SK-N-SH (cell line): ENCODE results near the gene POLL. TPM values are rescaled to one million over a fixed set of nuclear protein-coding genes. Genes with fewer than 3 reads are reported as not detected.

Source experiments
- CTCF ChIA-PET: fragments of 300-600, 350-600 bp; formaldehyde crosslinking; extraction: SDS; loops from one replicate; lab custom pipeline; 2021; lab: Yijun Ruan, JAX
- POLR2A ChIA-PET: fragments of 350-600 bp; sonication (Branson Sonifier 250); formaldehyde crosslinking; extraction: SDS; loops from one replicate; lab custom pipeline; 2020; ENCODE audit warnings: antibody characterized with exemption, inconsistent platforms; lab: Yijun Ruan, JAX
- DNase-seq: peaks from one replicate; pipeline ENCODE4 v3.0.0; 2012
- H2AFZ ChIP-seq: fragments of 200-600 bp; sonication (generic); 2 replicates; pipeline ENCODE4 v1.8.1; 2016; ENCODE audit warnings: antibody characterized with exemption, mild to moderate bottlenecking, low read depth
- H3F3A ChIP-seq: fragments of 200-600 bp; sonication (generic); replicated peaks from 2 replicates; pipeline ENCODE3; 2016; ENCODE audit warnings: antibody characterized with exemption, mild to moderate bottlenecking; ENCODE audit not compliant: insufficient read depth
- H3K27ac ChIP-seq, 2 experiments: fragments of 200-500 bp in 1 of 2; fragments of 200-600 bp in 1 of 2; sonication (Bioruptor generic) in 1 of 2; sonication (generic), shearing (Covaris generic) in 1 of 2; 2 replicates each; pipeline versions ENCODE4 v1.5.1 to v1.6.1; 2014 to 2016; ENCODE audit warnings: low read depth in 2 of 2, inconsistent platforms in 1 of 2, low read length in 1 of 2, mild to moderate bottlenecking in 1 of 2, mixed read lengths in 1 of 2
- H3K27me3 ChIP-seq: fragments of 200-600 bp; sonication (generic), shearing (Covaris generic); 2 replicates; pipeline ENCODE4 v1.6.1; 2016; ENCODE audit warnings: mixed run types; ENCODE audit not compliant: insufficient read depth
- H3K36me3 ChIP-seq, 2 experiments: fragments of 200-500 bp in 1 of 2; fragments of 200-600 bp in 1 of 2; sonication (Bioruptor generic) in 1 of 2; sonication (generic) in 1 of 2; replicated peaks in 1 of 2; 2 replicates each; pipeline versions ENCODE3 to v1.5.1; 2014 to 2016; ENCODE audit warnings: low read length in 1 of 2, mild to moderate bottlenecking in 1 of 2; ENCODE audit not compliant: insufficient read depth in 2 of 2, control insufficient read depth in 1 of 2
- H3K4me1 ChIP-seq, 2 experiments: fragments of 200-500 bp in 1 of 2; fragments of 200-600 bp in 1 of 2; sonication (Bioruptor generic) in 1 of 2; sonication (generic), shearing (Covaris generic) in 1 of 2; 2 replicates each; pipeline versions ENCODE4 v1.5.1 to v1.6.1; 2014 to 2016; ENCODE audit warnings: low read depth in 1 of 2, low read length in 1 of 2, mixed run types in 1 of 2; ENCODE audit not compliant: insufficient read depth in 2 of 2, control insufficient read depth in 1 of 2
- H3K4me2 ChIP-seq: fragments of 200-600 bp; sonication (generic), shearing (Covaris generic); 2 replicates; pipeline ENCODE4 v1.6.1; 2017; ENCODE audit warnings: mixed run types
- H3K4me3 ChIP-seq, 2 experiments: fragments of 200-500 bp in 1 of 2; fragments of 200-600 bp in 1 of 2; sonication (Bioruptor generic) in 1 of 2; sonication (generic), shearing (Covaris generic) in 1 of 2; 2 replicates each; pipeline versions ENCODE4 v1.5.1 to v1.8.1; 2014 to 2016; ENCODE audit warnings: low read depth in 2 of 2, inconsistent platforms in 1 of 2, low read length in 1 of 2, mild to moderate bottlenecking in 1 of 2, mixed read lengths in 1 of 2, moderate library complexity in 1 of 2
- H3K79me2 ChIP-seq: fragments of 200-600 bp; sonication (generic); 2 replicates; pipeline ENCODE4 v1.8.1; 2017; ENCODE audit warnings: mild to moderate bottlenecking; ENCODE audit not compliant: insufficient read depth
- H3K9ac ChIP-seq: fragments of 200-600 bp; sonication (generic); 2 replicates; pipeline ENCODE4 v1.6.1; 2017; ENCODE audit warnings: mixed run types
- H3K9me2 ChIP-seq: fragments of 200-600 bp; sonication (generic); 2 replicates; pipeline ENCODE4 v1.6.1; 2017; ENCODE audit warnings: mixed run types
- H3K9me3 ChIP-seq: fragments of 200-600 bp; sonication (generic); 2 replicates; pipeline ENCODE4 v1.6.1; 2017; ENCODE audit warnings: mixed run types, mild to moderate bottlenecking, moderate library complexity
- H4K20me1 ChIP-seq: fragments of 200-600 bp; sonication (generic); 2 replicates; pipeline ENCODE4 v1.6.1; 2017; ENCODE audit warnings: mild to moderate bottlenecking, mixed run types; ENCODE audit not compliant: insufficient read depth
- CHD2 ChIP-seq: fragments of 150-350 bp; IDR thresholded peaks from 2 replicates; pipeline ENCODE4 v1.6.1; 2018; ENCODE audit warnings: low read length; ENCODE audit not compliant: partially characterized antibody
- EZH2phosphoT487 ChIP-seq: fragments of 200-600 bp; sonication (generic); IDR thresholded peaks from 2 replicates; pipeline ENCODE4 v1.6.1; 2017; ENCODE audit warnings: low read depth, mixed run types, mild to moderate bottlenecking, antibody characterized with exemption, moderate library complexity, borderline replicate concordance
- FOXJ3 ChIP-seq: sonication (generic); formaldehyde crosslinking; IDR thresholded peaks from 2 replicates; pipeline ENCODE4 v1.5.1; 2020; ENCODE audit warnings: mild to moderate bottlenecking, missing genetic modification reagents
- FOXM1 ChIP-seq: IDR thresholded peaks from 2 replicates; pipeline ENCODE4 v1.4.0; 2012; ENCODE audit warnings: low read depth, mild to moderate bottlenecking
- GABPA ChIP-seq: IDR thresholded peaks from 2 replicates; pipeline ENCODE4 v1.4.0; 2012; ENCODE audit warnings: low read depth, mild to moderate bottlenecking
- MAX ChIP-seq: IDR thresholded peaks from 2 replicates; pipeline ENCODE4 v1.4.0; 2012; ENCODE audit warnings: low read depth
- MXI1 ChIP-seq: IDR thresholded peaks from 2 replicates; pipeline ENCODE4 v1.6.1; 2012; ENCODE audit warnings: mild to moderate bottlenecking, low read depth, low read length, improper control_type of control experiment
- NFIC ChIP-seq: IDR thresholded peaks from 2 replicates; pipeline ENCODE4 v1.4.0; 2012; ENCODE audit warnings: borderline replicate concordance
- PBX3 ChIP-seq: IDR thresholded peaks from 2 replicates; pipeline ENCODE4; 2012
- POLR2AphosphoS5 ChIP-seq: IDR thresholded peaks from 2 replicates; pipeline ENCODE4 v1.6.1; 2012; ENCODE audit warnings: low read depth, low read length
- RAD21 ChIP-seq: IDR thresholded peaks from 2 replicates; pipeline ENCODE4 v1.6.1; 2012; ENCODE audit warnings: mild to moderate bottlenecking, low read length
- RFX5 ChIP-seq: IDR thresholded peaks from 2 replicates; pipeline ENCODE4 v1.6.1; 2012; ENCODE audit warnings: mild to moderate bottlenecking, improper control_type of control experiment, low read length
- RXRA ChIP-seq: IDR thresholded peaks from 2 replicates; pipeline ENCODE4 v1.4.0; 2012; ENCODE audit warnings: low read depth, mild to moderate bottlenecking, borderline replicate concordance
- SIN3A ChIP-seq: IDR thresholded peaks from 2 replicates; pipeline ENCODE4 v1.6.1; 2012; ENCODE audit warnings: low read depth, mild to moderate bottlenecking, low read length, moderate library complexity, borderline replicate concordance
- SMC3 ChIP-seq: IDR thresholded peaks from 2 replicates; pipeline ENCODE4 v1.6.1; 2012; ENCODE audit warnings: low read depth, low read length, improper control_type of control experiment
- TEAD4 ChIP-seq: IDR thresholded peaks from 2 replicates; pipeline ENCODE4 v1.4.0; 2012; ENCODE audit warnings: mild to moderate bottlenecking, borderline replicate concordance; ENCODE audit not compliant: insufficient read depth
- USF1 ChIP-seq: IDR thresholded peaks from 2 replicates; pipeline ENCODE4 v1.4.0; 2012; ENCODE audit warnings: low read depth, borderline replicate concordance
- YY1 ChIP-seq: IDR thresholded peaks from 2 replicates; pipeline ENCODE4 v1.4.0; 2012; ENCODE audit warnings: low read depth, mild to moderate bottlenecking
- WGBS: methylation state at CpG from one replicate; pipeline ENCODE4 v1.1.6; 2017; ENCODE audit warnings: low lambda C conversion rate; 5-methylcytosine and 5-hydroxymethylcytosine counted together
- polyA plus RNA-seq, 3 experiments: library from polyadenylated mRNA; depleted of rRNA; stranded (reverse); fragments of >200 nt; gene quantifications; 2 replicates each; pipeline ENCODE4 v1.2.3, GENCODE V29; 2012
- TF ChIP-seq, protein P1 (sequence below): fragments of 150-350 bp; IDR thresholded peaks from 2 replicates; pipeline ENCODE4 v1.6.1; 2017; ENCODE audit warnings: antibody characterized with exemption, low read length, low read depth, borderline replicate concordance

POLL gene
- polyA plus RNA-seq, 1 of the 3 experiments (the other 2 are of a cell fraction) = 22.0 TPM

- Histone ChIP-seq H3F3A (peaks cover 6% of the 10 kb centered on the region), H2AFZ (no peak overlapping the region), H4K20me1 (no peaks in the 10 kb centered on the region), H3K9ac (no peak overlapping the region), H3K27me3 (no peaks in the 10 kb centered on the region), H3K27ac (peak overlapping the region in 1 of 2 experiments; percentile 3; a peak in 1 of 4 replicates), H3K4me2 (no peak overlapping the region), H3K9me3 (no peaks in the 10 kb centered on the region), H3K79me2 (no peaks in the 10 kb centered on the region), H3K4me1 (peaks cover 0 to 10% of the 10 kb centered on the region in 2 experiments; a peak in 1 of 4 replicates), H3K9me2 (no peaks in the 10 kb centered on the region), H3K36me3 (peaks cover 5 to 33% of the 10 kb centered on the region in 2 experiments), H3K4me3 (no peak overlapping the region)
- POLR2A ChIA-PET = interaction anchor here (1.0 kb wide), 1 partner anchor 14 kb away, joined by 3 read pairs; no protein-coding TSS in a partner anchor
- CTCF ChIA-PET = interaction anchor here (0.5 to 19.2 kb wide), 6 partner anchors 8 to 383 kb away, joined by 3 to 297 read pairs (median 5); partner anchors contain the start of genes DPCD and NPM3
- TF ChIP-seq SMC3 = no peak
- TF ChIP-seq RXRA = no peak
- TF ChIP-seq SIN3A = no peak
- no peak for TF ChIP-seq RAD21
- TF ChIP-seq YY1 = no peak
- TF ChIP-seq FOXJ3 (CRISPR knock-in tag) = no peak
- TF ChIP-seq, protein P1, sequence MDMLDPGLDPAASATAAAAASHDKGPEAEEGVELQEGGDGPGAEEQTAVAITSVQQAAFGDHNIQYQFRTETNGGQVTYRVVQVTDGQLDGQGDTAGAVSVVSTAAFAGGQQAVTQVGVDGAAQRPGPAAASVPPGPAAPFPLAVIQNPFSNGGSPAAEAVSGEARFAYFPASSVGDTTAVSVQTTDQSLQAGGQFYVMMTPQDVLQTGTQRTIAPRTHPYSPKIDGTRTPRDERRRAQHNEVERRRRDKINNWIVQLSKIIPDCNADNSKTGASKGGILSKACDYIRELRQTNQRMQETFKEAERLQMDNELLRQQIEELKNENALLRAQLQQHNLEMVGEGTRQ = no peak
- TF ChIP-seq USF1 = no peak
- no peak for TF ChIP-seq EZH2phosphoT487
- no peak for TF ChIP-seq FOXM1
- WGBS = 76% methylated on average over 14 of the region's 14 CpGs
- DNase-seq = no peak
Measured at GRCh38 chr10:101597091-101597900, 9.2 kb upstream of the POLL start.

DNA sequence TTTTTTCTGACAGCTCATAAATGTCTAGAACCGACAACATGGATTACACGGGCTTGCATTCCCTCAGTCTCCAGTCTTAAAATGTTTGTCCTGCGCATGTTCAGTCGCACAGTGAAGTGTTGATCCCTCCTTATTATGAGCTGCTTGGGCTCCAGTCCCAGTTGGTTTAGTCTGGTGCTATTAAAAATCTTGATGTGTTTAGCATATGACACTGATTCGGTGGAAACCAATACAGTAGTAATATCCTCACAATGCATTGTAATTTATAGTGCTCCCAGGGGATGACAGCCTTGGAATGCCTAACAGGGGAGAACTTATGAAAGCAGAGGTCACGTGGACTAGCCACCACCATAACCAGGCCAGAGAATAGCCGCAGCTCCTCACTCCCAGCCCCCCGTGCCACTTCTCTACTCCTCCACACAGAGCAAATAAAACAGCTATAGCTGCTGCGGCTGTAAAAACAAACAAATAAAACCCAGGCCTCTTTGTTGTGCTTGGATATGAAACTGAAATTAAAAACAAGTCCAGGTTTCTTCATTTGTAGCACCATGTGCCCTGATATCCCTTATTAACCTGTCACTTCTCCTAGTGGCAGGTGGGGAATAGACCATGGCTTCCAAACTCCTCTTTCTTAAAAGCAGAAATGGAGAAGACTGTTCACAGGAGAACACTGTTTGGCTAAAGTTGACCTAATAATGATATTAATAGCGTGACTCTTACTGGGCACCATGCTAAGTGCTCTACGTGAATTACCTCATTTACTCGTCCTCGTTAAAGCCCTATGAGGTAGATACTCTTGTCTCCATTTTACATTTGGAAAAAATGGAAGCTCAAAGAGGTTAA lies 7.8 kb upstream of the POLL start:
- no peaks in the 10 kb centered on the region for H3K79me2 ChIP-seq
- H3K4me1 ChIP-seq = peaks cover 0 to 10% of the 10 kb centered on the region in 2 experiments; a peak in 1 of 4 replicates
- H3K9me2 ChIP-seq = no peaks in the 10 kb centered on the region
- H3K27ac ChIP-seq = no peak overlapping the region
- no peaks in the 10 kb centered on the region for H3K27me3 ChIP-seq
- DNase-seq = no peak
- CTCF ChIA-PET = interaction anchor here (1.0 to 19.2 kb wide), 4 partner anchors 186 to 381 kb away, joined by 3 to 297 read pairs (median 12); partner anchors contain the start of genes KCNIP2 and NPM3
- no peaks in the 10 kb centered on the region for H3K9me3 ChIP-seq
- H3F3A ChIP-seq = peaks cover 5% of the 10 kb centered on the region
- no peak overlapping the region for H3K9ac ChIP-seq
- no peaks in the 10 kb centered on the region for H4K20me1 ChIP-seq
- H3K4me2 ChIP-seq = no peak overlapping the region
- H2AFZ ChIP-seq = no peak overlapping the region
- peaks cover 5 to 21% of the 10 kb centered on the region in 2 experiments for H3K36me3 ChIP-seq
- POLR2A ChIA-PET = no interaction called here
- no peak overlapping the region for H3K4me3 ChIP-seq
- 95% methylated on average over 13 of the region's 13 CpGs for WGBS
- TF ChIP-seq RFX5 (no peak), MAX (no peak), USF1 (no peak), MXI1 (no peak), POLR2AphosphoS5 (no peak), CHD2 (no peak), NFIC (no peak), TEAD4 (no peak), GABPA (no peak), PBX3 (no peak)
